PC-3 (cell line): ENCODE results near the gene MZB1. TPM values are rescaled to one million over a fixed set of nuclear protein-coding genes. Genes with fewer than 3 reads are reported as not detected.

Source experiments
- ATAC-seq: fragments of 200-7000 bp; cut with Tn5 transposase; 2 replicates; pipeline ENCODE4 v1.9.1; 2020; ENCODE audit warnings: mild to moderate bottlenecking, moderate library complexity
- BruUV-seq: library from RNA; stranded (reverse); fragments of 400-500 nt; replicated peaks from 2 replicates; lab custom pipeline; 2021; lab: Mats Ljungman, UMichigan
- CTCF ChIA-PET: fragments of 300-600 bp; sonication (Branson Sonifier 250); formaldehyde crosslinking; loops from one replicate; lab custom pipeline; 2022; ENCODE audit warnings: antibody characterized with exemption; lab: Charles Lee
- POLR2A ChIA-PET: fragments of 300-600 bp; sonication (Branson Sonifier 250); formaldehyde crosslinking; loops from one replicate; lab custom pipeline; 2022; ENCODE audit warnings: antibody characterized with exemption; ENCODE audit not compliant: unreplicated experiment; lab: Charles Lee
- DNase-seq: peaks from one replicate; pipeline ENCODE4 v3.0.0-alpha.2; 2015
- H2AFZ ChIP-seq: fragments of 300-600 bp; sonication (generic); 2 replicates; pipeline ENCODE4 v1.6.0; 2016; ENCODE audit warnings: antibody characterized with exemption, low read length
- H3F3A ChIP-seq: fragments of 300-600 bp; sonication (generic); one replicate; pipeline ENCODE4 v1.6.0; 2017; ENCODE audit warnings: antibody characterized with exemption, low read length, control low read depth, mild to moderate bottlenecking; ENCODE audit not compliant: unreplicated experiment
- H3K27ac ChIP-seq: fragments of 300-600 bp; sonication (generic); 2 replicates; pipeline ENCODE4 v1.5.1; 2016; ENCODE audit warnings: mild to moderate bottlenecking, low read length
- H3K27me3 ChIP-seq: fragments of 300-600 bp; sonication (generic); 2 replicates; pipeline ENCODE4 v1.6.1; 2016; ENCODE audit warnings: low read length, mixed read lengths
- H3K36me3 ChIP-seq: fragments of 300-600 bp; sonication (generic); 2 replicates; pipeline ENCODE4 v1.6.1; 2016; ENCODE audit warnings: low read depth, mixed run types, low read length, mixed read lengths
- H3K4me1 ChIP-seq: fragments of 300-600 bp; sonication (generic); 2 replicates; pipeline ENCODE4 v1.5.1; 2016; ENCODE audit warnings: low read length; ENCODE audit not compliant: insufficient read depth
- H3K4me2 ChIP-seq: fragments of 300-600 bp; sonication (generic); 2 replicates; pipeline ENCODE4 v1.6.0; 2016; ENCODE audit warnings: low read length
- H3K4me3 ChIP-seq: fragments of 300-600 bp; sonication (generic); 2 replicates; pipeline ENCODE4 v1.5.1; 2016; ENCODE audit warnings: mild to moderate bottlenecking, low read length, mixed read lengths
- H3K79me2 ChIP-seq: fragments of 300-600 bp; sonication (generic); 2 replicates; pipeline ENCODE4 v1.6.1; 2017; ENCODE audit warnings: low read length, mixed read lengths
- H3K9ac ChIP-seq: fragments of 300-600 bp; sonication (generic); 2 replicates; pipeline ENCODE4 v1.6.0; 2016; ENCODE audit warnings: mild to moderate bottlenecking, low read length
- H3K9me2 ChIP-seq: fragments of 300-600 bp; sonication (generic); replicated peaks from 2 replicates; pipeline ENCODE4 v1.6.1; 2016; ENCODE audit warnings: mixed run types, low read length, mixed read lengths
- H3K9me3 ChIP-seq: fragments of 300-600 bp; sonication (generic); 2 replicates; pipeline ENCODE4 v1.6.1; 2016; ENCODE audit warnings: low read length, mixed read lengths
- H4K20me1 ChIP-seq: fragments of 300-600 bp; sonication (generic); 2 replicates; pipeline ENCODE4 v1.6.1; 2016; ENCODE audit warnings: low read length, mixed read lengths
- EZH2 ChIP-seq: fragments of 300-600 bp; sonication (generic); IDR thresholded peaks from one replicate; pipeline ENCODE4 v1.6.1; 2017; ENCODE audit warnings: antibody characterized with exemption, mild to moderate bottlenecking, low read length; ENCODE audit not compliant: unreplicated experiment
- EZH2phosphoT487 ChIP-seq: fragments of 300-600 bp; sonication (generic); IDR thresholded peaks from 2 replicates; pipeline ENCODE4 v1.6.1; 2018; ENCODE audit warnings: mild to moderate bottlenecking, antibody characterized with exemption, low read length, borderline replicate concordance
- intact Hi-C: fragments of 100-400 bp; cut with micrococcal nuclease; formaldehyde crosslinking; loops from 2 replicates; pipeline ENCODE4 v1.9.0; 2023
- total RNA-seq: library from RNA; depleted of rRNA; stranded (reverse); fragments of >200 nt; gene quantifications from 2 replicates; pipeline ENCODE4 v1.2.3, GENCODE V29; 2014
- TF ChIP-seq, protein P1 (sequence below): fragments of 300-600 bp; sonication (generic); conservative IDR thresholded peaks from 2 replicates; pipeline ENCODE4 v1.5.1; 2017; ENCODE audit warnings: antibody characterized with exemption, low read depth, mild to moderate bottlenecking, low read length

Gene MZB1
- total RNA-seq, 1 experiment from 2014 or later: 0.22 TPM

DNA sequence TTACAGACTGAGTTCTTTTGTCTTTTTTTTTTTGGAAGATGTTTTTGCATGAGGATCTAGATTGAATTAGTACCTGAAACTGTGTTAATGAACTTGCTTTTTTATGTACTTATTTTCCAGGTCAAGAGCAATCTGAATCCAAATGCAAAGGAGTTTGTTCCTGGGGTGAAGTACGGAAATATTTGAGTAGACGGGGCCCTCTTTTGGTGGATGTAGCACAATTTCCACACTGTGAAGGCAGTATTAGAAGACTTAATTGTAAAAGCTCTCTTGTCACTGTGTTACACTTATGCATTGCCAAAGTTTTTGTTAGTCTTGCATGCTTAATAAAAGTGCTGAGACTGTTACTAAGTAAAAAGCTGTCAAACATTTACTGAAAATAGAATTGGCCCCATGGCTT, 21.1 kb downstream of the MZB1 start:
- Histone ChIP-seq H3K79me2 (0 out of 2 replicates have a peak, but pooled peaks cover 2% of the 10 kb centered on the region), H3K4me2 (no peak overlapping the region), H3K9me3 (no peaks in the 10 kb centered on the region), H2AFZ (no peak overlapping the region), H3K9me2 (no peaks in the 10 kb centered on the region), H3K27me3 (no peaks in the 10 kb centered on the region), H3K36me3 (peaks cover 11% of the 10 kb centered on the region; the same call in 1 of the 2 replicates), H4K20me1 (no peaks in the 10 kb centered on the region), H3K9ac (no peak overlapping the region), H3K27ac (no peak overlapping the region), H3K4me1 (peaks cover 15% of the 10 kb centered on the region), H3F3A (no peaks in the 10 kb centered on the region), H3K4me3 (no peak overlapping the region)
- TF ChIP-seq EZH2 (no peak), EZH2phosphoT487 (no peak)
- TF ChIP-seq, protein P1, sequence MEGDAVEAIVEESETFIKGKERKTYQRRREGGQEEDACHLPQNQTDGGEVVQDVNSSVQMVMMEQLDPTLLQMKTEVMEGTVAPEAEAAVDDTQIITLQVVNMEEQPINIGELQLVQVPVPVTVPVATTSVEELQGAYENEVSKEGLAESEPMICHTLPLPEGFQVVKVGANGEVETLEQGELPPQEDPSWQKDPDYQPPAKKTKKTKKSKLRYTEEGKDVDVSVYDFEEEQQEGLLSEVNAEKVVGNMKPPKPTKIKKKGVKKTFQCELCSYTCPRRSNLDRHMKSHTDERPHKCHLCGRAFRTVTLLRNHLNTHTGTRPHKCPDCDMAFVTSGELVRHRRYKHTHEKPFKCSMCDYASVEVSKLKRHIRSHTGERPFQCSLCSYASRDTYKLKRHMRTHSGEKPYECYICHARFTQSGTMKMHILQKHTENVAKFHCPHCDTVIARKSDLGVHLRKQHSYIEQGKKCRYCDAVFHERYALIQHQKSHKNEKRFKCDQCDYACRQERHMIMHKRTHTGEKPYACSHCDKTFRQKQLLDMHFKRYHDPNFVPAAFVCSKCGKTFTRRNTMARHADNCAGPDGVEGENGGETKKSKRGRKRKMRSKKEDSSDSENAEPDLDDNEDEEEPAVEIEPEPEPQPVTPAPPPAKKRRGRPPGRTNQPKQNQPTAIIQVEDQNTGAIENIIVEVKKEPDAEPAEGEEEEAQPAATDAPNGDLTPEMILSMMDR: peak; percentile 26; the same call in 1 of the 2 replicates
- DNase-seq (no peak), ATAC-seq (no peak)
- intact Hi-C loops: no loop called here
- no TSS peak for BruUV-seq
- CTCF ChIA-PET: interaction anchor here (0.6 kb wide), 1 partner anchor 118 kb away, joined by 4 read pairs; no protein-coding TSS in a partner anchor
- POLR2A ChIA-PET: no interaction called here

DNA sequence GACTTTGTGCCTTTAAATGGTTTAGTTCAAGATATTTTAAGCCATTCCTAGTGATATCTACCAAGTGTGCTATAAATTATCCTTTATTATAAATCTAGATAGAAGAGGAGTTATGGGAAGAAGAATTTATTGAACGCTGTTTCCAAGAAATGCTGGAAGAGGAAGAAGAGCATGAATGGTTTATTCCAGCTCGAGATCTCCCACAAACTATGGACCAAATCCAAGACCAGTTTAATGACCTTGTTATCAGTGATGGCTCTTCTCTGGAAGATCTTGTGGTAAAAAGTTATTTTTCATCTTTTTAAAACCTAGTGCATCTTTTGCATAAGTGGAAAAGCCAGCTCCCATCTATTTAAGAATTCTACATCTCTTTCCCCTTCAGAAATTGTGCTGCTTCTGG, 25.2 kb downstream of the MZB1 start:
- ATAC-seq (no peak), DNase-seq (no peak)
- Histone ChIP-seq H3K27me3 (no peaks in the 10 kb centered on the region), H3K79me2 (peaks cover 29% of the 10 kb centered on the region), H3K36me3 (peaks cover 13% of the 10 kb centered on the region; the same call in 1 of the 2 replicates), H3F3A (no peaks in the 10 kb centered on the region), H3K27ac (no peak overlapping the region), H2AFZ (no peak overlapping the region), H3K9me2 (no peaks in the 10 kb centered on the region), H3K4me3 (no peak overlapping the region), H3K4me1 (peaks cover 3% of the 10 kb centered on the region; the same call in 1 of the 2 replicates), H4K20me1 (peaks cover 3% of the 10 kb centered on the region; the same call in 1 of the 2 replicates), H3K4me2 (no peak overlapping the region), H3K9ac (no peak overlapping the region), H3K9me3 (no peaks in the 10 kb centered on the region)
- ChIA-PET CTCF (no interaction called here), POLR2A (no interaction called here)
- no TSS peak for BruUV-seq
- intact Hi-C loops: no loop called here
- TF ChIP-seq, protein P1: no peak
- TF ChIP-seq EZH2phosphoT487: no peak
- TF ChIP-seq EZH2: no peak

DNA sequence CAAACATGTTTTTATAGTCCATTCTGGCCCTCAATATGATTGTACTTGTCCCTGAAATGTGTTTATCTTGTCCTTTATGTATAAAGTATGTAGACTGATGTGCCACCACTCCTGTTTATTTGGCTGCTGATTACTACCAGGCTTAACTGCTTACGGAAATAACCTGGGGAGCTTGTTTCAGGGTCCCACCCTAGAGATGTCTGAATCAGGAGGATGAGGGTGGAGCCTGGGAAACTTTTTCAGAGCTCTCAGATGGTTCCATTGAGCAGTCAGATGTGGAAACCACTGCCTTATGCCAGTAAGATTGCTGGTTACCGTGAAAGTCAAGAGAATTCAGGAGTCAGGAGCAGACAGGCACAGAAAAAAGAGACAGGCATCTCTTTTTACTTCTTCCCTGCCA, 25.8 kb downstream of the MZB1 start:
- no peak for ATAC-seq
- no peaks in the 10 kb centered on the region for H3K9me3 ChIP-seq
- DNase-seq: no peak
- TF ChIP-seq EZH2 (no peak), EZH2phosphoT487 (no peak)
- TF ChIP-seq, protein P1: no peak
- CTCF ChIA-PET: no interaction called here
- H3K27me3 ChIP-seq: no peaks in the 10 kb centered on the region
- H3K4me3 ChIP-seq: no peak overlapping the region
- H3K36me3 ChIP-seq: peaks cover 13% of the 10 kb centered on the region; the same call in 1 of the 2 replicates
- H2AFZ ChIP-seq: no peak overlapping the region
- no TSS peak for BruUV-seq
- peaks cover 8% of the 10 kb centered on the region for H3K4me1 ChIP-seq
- H3F3A ChIP-seq: no peaks in the 10 kb centered on the region
- H4K20me1 ChIP-seq: peaks cover 7% of the 10 kb centered on the region
- POLR2A ChIA-PET: no interaction called here
- no peak overlapping the region for H3K9ac ChIP-seq
- H3K79me2 ChIP-seq: peaks cover 34% of the 10 kb centered on the region
- H3K9me2 ChIP-seq: no peaks in the 10 kb centered on the region
- H3K4me2 ChIP-seq: no peak overlapping the region
- no peak overlapping the region for H3K27ac ChIP-seq
- intact Hi-C loops: no loop called here
